K562 (cell line): ENCODE results near the gene LAGE3. TPM values are rescaled to one million over a fixed set of nuclear protein-coding genes. Genes with fewer than 3 reads are reported as not detected.

ENCODE experiments used
- ATAC-seq: fragments of 200-7000 bp; cut with Tn5 transposase; 3 replicates; pipeline ENCODE4 v1.9.1; 2020; ENCODE audit warnings: moderate library complexity
- BruUV-seq: library from RNA; stranded (reverse); fragments of 400-500 nt; replicated peaks from 2 replicates; lab custom pipeline; 2021; lab: Mats Ljungman, UMichigan
- CTCF ChIA-PET: fragments of 300-600 bp; formaldehyde crosslinking; extraction: SDS; loops from one replicate; lab custom pipeline; 2021; ENCODE audit warnings: low intra/inter-chr PET ratio; lab: Yijun Ruan, JAX
- POLR2A ChIA-PET: fragments of 300-600, 350-650 bp; sonication (Branson Sonifier 250); formaldehyde crosslinking; extraction: SDS; loops from one replicate; lab custom pipeline; 2021; ENCODE audit warnings: antibody characterized with exemption, inconsistent platforms; lab: Yijun Ruan, JAX
- DNase-seq, 4 experiments: peaks; one replicate each; pipeline versions ENCODE4 v3.0.0 to v3.0.0-alpha.2; 2011 to 2018; ENCODE audit warnings: low spot score in 3 of 4, mixed read lengths in 3 of 4; ENCODE audit errors: extremely low read depth in 1 of 4
- FAIRE-seq: peaks from 2 replicates; lab custom pipeline; 2011; peaks lifted over from hg19 to GRCh38; lab: Jason Lieb, UNC
- H2AFZ ChIP-seq: 2 replicates; pipeline ENCODE4 v1.6.0; 2011; ENCODE audit warnings: low read depth, low read length, control low read depth, inconsistent platforms
- H3K27ac ChIP-seq: fragments of 200-600 bp; 3 replicates; pipeline ENCODE4 v1.8.0; 2011; ENCODE audit warnings: low read depth, mild to moderate bottlenecking, control low read depth, inconsistent platforms, low read length, moderate library complexity, mixed read lengths; ENCODE audit errors: extremely low read depth
- H3K27me3 ChIP-seq, 2 experiments: fragments of 300-600 bp in 1 of 2; 2 replicates in 1 of 2; 3 replicates in 1 of 2; pipeline versions ENCODE4 v1.6.0 to v1.8.0; 2011; ENCODE audit warnings: inconsistent platforms in 2 of 2, low read length in 2 of 2, mild to moderate bottlenecking in 1 of 2, mixed read lengths in 1 of 2, moderate library complexity in 1 of 2; ENCODE audit not compliant: control insufficient read depth in 2 of 2, insufficient read depth in 2 of 2
- H3K36me3 ChIP-seq: fragments of 300-600 bp; 3 replicates; pipeline ENCODE4 v1.8.0; 2011; ENCODE audit warnings: mild to moderate bottlenecking, low read length, inconsistent platforms; ENCODE audit not compliant: control insufficient read depth, insufficient read depth
- H3K4me1 ChIP-seq, 2 experiments: fragments of 200-600 bp in 1 of 2; replicated peaks in 1 of 2; 2 replicates in 1 of 2; 3 replicates in 1 of 2; pipeline versions ENCODE4 v1.5.1 to v1.8.0; 2011; ENCODE audit warnings: inconsistent platforms in 2 of 2, low read length in 2 of 2, mild to moderate bottlenecking in 1 of 2, mixed read lengths in 1 of 2, moderate library complexity in 1 of 2; ENCODE audit not compliant: control insufficient read depth in 2 of 2, insufficient read depth in 2 of 2
- H3K4me2 ChIP-seq: 2 replicates; pipeline ENCODE4 v1.6.1; 2011; ENCODE audit warnings: low read length, control low read depth, inconsistent platforms, mixed read lengths; ENCODE audit not compliant: insufficient read depth
- H3K4me3 ChIP-seq: fragments of 200-600 bp; sonication (generic), shearing (Covaris generic); 2 replicates; pipeline ENCODE4 v1.5.1; 2016; ENCODE audit warnings: control low read depth, inconsistent platforms
- H3K79me2 ChIP-seq: fragments of 200-600 bp; 3 replicates; pipeline ENCODE4 v1.8.0; 2011; ENCODE audit warnings: low read length, inconsistent platforms; ENCODE audit not compliant: control insufficient read depth, insufficient read depth
- H3K9ac ChIP-seq, 2 experiments: 2 replicates each; pipeline versions ENCODE4 v1.6.0 to v1.6.1; 2011; ENCODE audit warnings: low read depth in 2 of 2, low read length in 2 of 2, control low read depth in 1 of 2, inconsistent platforms in 1 of 2, mild to moderate bottlenecking in 1 of 2, mixed read lengths in 1 of 2; ENCODE audit not compliant: insufficient read depth in 1 of 2
- H3K9me1 ChIP-seq: one replicate; pipeline ENCODE4 v1.6.0; 2011; ENCODE audit warnings: inconsistent platforms, mild to moderate bottlenecking, low read length, moderate library complexity; ENCODE audit not compliant: control insufficient read depth, insufficient read depth
- H3K9me3 ChIP-seq: replicated peaks from 2 replicates; pipeline ENCODE4 v1.5.1; 2011; ENCODE audit warnings: low read depth, low read length, inconsistent platforms; ENCODE audit not compliant: control insufficient read depth, insufficient read depth
- H4K20me1 ChIP-seq: replicated peaks from 2 replicates; pipeline ENCODE4 v1.6.1; 2011; ENCODE audit warnings: low read length, inconsistent platforms, mixed read lengths; ENCODE audit not compliant: control insufficient read depth, insufficient read depth
- BMI1 ChIP-seq: fragments of 150-350 bp; IDR thresholded peaks from 2 replicates; pipeline ENCODE4 v1.6.1; 2014; ENCODE audit warnings: low read length
- CAMTA2 ChIP-seq: fragments of 250-450 bp; sonication (Bioruptor Pico); conservative IDR thresholded peaks from 2 replicates; pipeline ENCODE4 v1.5.1; 2022
- EZH2 ChIP-seq: IDR thresholded peaks from 2 replicates; pipeline ENCODE4 v1.6.1; 2012; ENCODE audit warnings: low read depth, mild to moderate bottlenecking, inconsistent platforms, low read length, borderline replicate concordance
- FOXK2 ChIP-seq, 2 experiments: fragments of 450-650 bp; IDR thresholded peaks in 1 of 2; conservative IDR thresholded peaks in 1 of 2; 2 replicates each; pipeline ENCODE4 v1.6.1; 2016; ENCODE audit warnings: low read depth in 2 of 2, mild to moderate bottlenecking in 1 of 2
- GABPA ChIP-seq: fragments of 200-800 bp; sonication (Bioruptor generic); conservative IDR thresholded peaks from 2 replicates; pipeline ENCODE4 v1.6.1; 2016; ENCODE audit warnings: low read depth, missing genetic modification characterization, missing compliant biosample characterization
- HDAC3 ChIP-seq: fragments of 450-650 bp; IDR thresholded peaks from 2 replicates; pipeline ENCODE4 v1.6.1; 2018; ENCODE audit warnings: borderline replicate concordance, mild to moderate bottlenecking, moderate library complexity; ENCODE audit not compliant: partially characterized antibody
- KLF10 ChIP-seq: fragments of 250-450 bp; sonication (Bioruptor Pico); IDR thresholded peaks from 2 replicates; pipeline ENCODE4 v1.6.1; 2021; ENCODE audit warnings: matching md5 sums
- LARP7 ChIP-seq: fragments of 450-650 bp; IDR thresholded peaks from 2 replicates; pipeline ENCODE4 v1.6.1; 2016
- TRIM24 ChIP-seq, 2 experiments: fragments of 450-650 bp; IDR thresholded peaks; 2 replicates each; pipeline ENCODE4 v1.6.1; 2016
- ZNF785 ChIP-seq: fragments of 250-450 bp; sonication (Bioruptor Pico); IDR thresholded peaks from 2 replicates; pipeline ENCODE4 v1.4.0; 2020; ENCODE audit warnings: mild to moderate bottlenecking
- WGBS: fragments of 100-300 bp; shearing (Covaris generic); methylation state at CpG from one replicate; pipeline ENCODE4 v1.1.6; 2016; ENCODE audit warnings: low coverage, mixed read lengths; ENCODE audit not compliant: insufficient coverage; ENCODE audit errors: missing lambda C conversion rate; 5-methylcytosine and 5-hydroxymethylcytosine counted together
- in situ Hi-C: fragments of 300-500 bp; cut with MboI; formaldehyde crosslinking; loops from 4 replicates; pipeline ENCODE4 v1.15.0; 2018; ENCODE audit warnings: inconsistent platforms, mixed read lengths
- intact Hi-C: fragments of 100-400 bp; cut with micrococcal nuclease; formaldehyde crosslinking; loops from 2 replicates; pipeline ENCODE4 v1.14.2; 2022
- polyA plus RNA-seq, 8 experiments: library from polyadenylated mRNA; depleted of rRNA in 4 of 8; stranded (reverse) in 5 of 8; unstranded in 3 of 8; fragments of >200 nt; fragmentation: Nextera tagmentation in 2 of 8; fragmentation: Illumina TruSeq in 1 of 8; extraction: Ambion mirVana in 2 of 8; extraction: Trizol in 1 of 8; gene quantifications; 2 replicates each; pipeline versions ENCODE4 v1.2.1 to v1.2.3, GENCODE V29; 2011 to 2014; ENCODE audit warnings: inconsistent platforms in 1 of 8, missing spikeins in 1 of 8
- total RNA-seq, 7 experiments: library from RNA; depleted of rRNA in 6 of 7; stranded (reverse); fragments of >200 nt in 6 of 7; fragmentation: Illumina TruSeq in 2 of 7; extraction: Trizol in 2 of 7; gene quantifications; 2 replicates each; pipeline versions ENCODE4 v1.2.1 to v1.2.3, GENCODE V29; 2011 to 2021; ENCODE audit warnings: low replicate concordance in 1 of 7
- TF ChIP-seq, protein P1 (sequence below): fragments of 450-650 bp; formaldehyde crosslinking; IDR thresholded peaks from 2 replicates; pipeline ENCODE4 v1.4.0; 2022; ENCODE audit warnings: missing genetic modification characterization

LAGE3 gene
- total and polyA plus RNA-seq, 9 of the 15 experiments (the other 6 are each of a cell fraction or from before 2014, with no cell fraction given), result 28.2 to 125 (median 35.8) TPM

DNA sequence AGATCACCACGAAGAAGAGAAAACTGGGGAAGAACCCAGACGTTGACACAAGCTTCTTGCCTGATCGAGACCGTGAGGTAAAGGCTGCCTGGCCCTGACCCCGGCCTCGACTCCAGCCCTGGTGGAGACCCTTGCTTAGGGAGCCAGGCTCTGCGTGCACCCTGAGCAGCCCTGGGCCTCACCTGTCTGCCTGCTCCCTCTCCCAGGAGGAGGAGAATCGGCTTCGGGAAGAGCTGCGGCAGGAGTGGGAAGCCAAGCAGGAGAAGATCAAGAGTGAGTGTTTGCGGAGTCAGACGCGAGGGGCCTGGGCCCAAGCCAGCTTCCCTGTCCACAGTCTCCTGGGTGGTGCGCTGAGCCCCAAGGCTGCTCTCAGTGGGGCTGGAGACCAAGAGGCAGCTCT is 30.6 kb downstream of the LAGE3 start:
- Histone ChIP-seq H3K27ac (no peak overlapping the region), H3K9me1 (no peaks in the 10 kb centered on the region), H3K9me3 (no peaks in the 10 kb centered on the region), H3K79me2 (peaks cover 18% of the 10 kb centered on the region), H3K4me1 (peaks cover 7 to 36% of the 10 kb centered on the region in 2 experiments; a peak in 4 of 5 replicates), H4K20me1 (no peaks in the 10 kb centered on the region), H3K9ac (no peak overlapping the region; a peak in 1 of 4 replicates), H3K27me3 (no peaks in the 10 kb centered on the region), H3K36me3 (peaks cover 59% of the 10 kb centered on the region; the same call in 2 of the 3 replicates), H3K4me3 (no peak overlapping the region), H3K4me2 (no peak overlapping the region), H2AFZ (no peak overlapping the region)
- intact Hi-C loops, result no loop called here
- ChIA-PET POLR2A (interaction anchor here (0.6 to 0.9 kb wide), 3 partner anchors 9 to 51 kb away, joined by 3 read pairs; partner anchors contain the start of gene PLXNA3), CTCF (no interaction called here)
- TF ChIP-seq HDAC3 (no peak), LARP7 (no peak), TRIM24 (IDR thresholded peaks at IDR 0.05) (no peak), ZNF785 (no peak), KLF10 (CRISPR knock-in tag) (no peak), CAMTA2 (CRISPR knock-in tag) (no peak), GABPA (tag) (no peak), BMI1 (no peak), EZH2 (no peak), FOXK2 (conservative IDR thresholded peaks at IDR 0.05 in 1 of 2, IDR thresholded peaks at IDR 0.05 in 1 of 2; ENCODE audit: low read depth in 2 of 2) (no peak)
- TF ChIP-seq, protein P1, sequence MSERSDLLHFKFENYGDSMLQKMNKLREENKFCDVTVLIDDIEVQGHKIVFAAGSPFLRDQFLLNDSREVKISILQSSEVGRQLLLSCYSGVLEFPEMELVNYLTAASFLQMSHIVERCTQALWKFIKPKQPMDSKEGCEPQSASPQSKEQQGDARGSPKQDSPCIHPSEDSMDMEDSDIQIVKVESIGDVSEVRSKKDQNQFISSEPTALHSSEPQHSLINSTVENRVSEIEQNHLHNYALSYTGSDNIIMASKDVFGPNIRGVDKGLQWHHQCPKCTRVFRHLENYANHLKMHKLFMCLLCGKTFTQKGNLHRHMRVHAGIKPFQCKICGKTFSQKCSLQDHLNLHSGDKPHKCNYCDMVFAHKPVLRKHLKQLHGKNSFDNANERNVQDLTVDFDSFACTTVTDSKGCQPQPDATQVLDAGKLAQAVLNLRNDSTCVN (CRISPR knock-in tag), result no peak
- 100% methylated on average over 5 of the region's 14 CpGs for WGBS
- FAIRE-seq (no peak), ATAC-seq (no peak), DNase-seq (no peak)
- in situ Hi-C loops, result no loop called here
- BruUV-seq, result no TSS peak
